Caco-2 (cell line): ENCODE data around the gene ENDOV. TPM values are rescaled to one million over a fixed set of nuclear protein-coding genes. Genes with fewer than 3 reads are reported as not detected.

Experiments
- BruUV-seq: library from RNA; stranded (reverse); fragments of 400-500 nt; replicated peaks from 2 replicates; lab custom pipeline; 2021; lab: Mats Ljungman, UMichigan
- CTCF ChIA-PET: fragments of 300-600 bp; sonication (Branson Sonifier 250); formaldehyde crosslinking; loops from one replicate; lab custom pipeline; 2022; ENCODE audit warnings: antibody characterized with exemption; lab: Charles Lee
- POLR2A ChIA-PET: fragments of 300-600 bp; sonication (Branson Sonifier 250); formaldehyde crosslinking; loops from one replicate; lab custom pipeline; 2022; ENCODE audit warnings: antibody characterized with exemption; lab: Charles Lee
- DNase-seq, 2 experiments: peaks; one replicate each; pipeline versions ENCODE4 v3.0.0 to v3.0.0-alpha.2; 2020 to 2022
- H3K27me3 ChIP-seq: replicated peaks from 2 replicates; pipeline ENCODE4 v1.6.0; 2011; ENCODE audit warnings: low read length; ENCODE audit not compliant: control insufficient read depth, insufficient read depth
- H3K36me3 ChIP-seq: 2 replicates; pipeline ENCODE4 v1.5.1; 2011; ENCODE audit warnings: low read length; ENCODE audit not compliant: control insufficient read depth, insufficient read depth
- H3K4me1 ChIP-seq: fragments of 250-450 bp; sonication (Bioruptor Pico); 2 replicates; pipeline ENCODE4 v1.5.1; 2020; ENCODE audit warnings: mild to moderate bottlenecking
- H3K4me3 ChIP-seq: 2 replicates; pipeline ENCODE4 v1.5.1; 2011; ENCODE audit warnings: low read depth, mild to moderate bottlenecking, control low read depth, low read length
- H3K9me3 ChIP-seq: fragments of 250-450 bp; sonication (Bioruptor Pico); 2 replicates; pipeline ENCODE4 v1.5.1; 2020; ENCODE audit warnings: mild to moderate bottlenecking, moderate library complexity
- H3K27ac Mint-ChIP-seq: one replicate; pipeline ENCODE4 v1.8.0; 2022; ENCODE audit warnings: mixed read lengths; ENCODE audit not compliant: unreplicated experiment
- H3K27me3 Mint-ChIP-seq: one replicate; pipeline ENCODE4 v1.8.0; 2022; ENCODE audit warnings: mixed read lengths; ENCODE audit not compliant: insufficient read depth, unreplicated experiment
- H3K36me3 Mint-ChIP-seq: one replicate; pipeline ENCODE4 v1.8.0; 2022; ENCODE audit warnings: mild to moderate bottlenecking, mixed read lengths; ENCODE audit not compliant: insufficient read depth, unreplicated experiment
- H3K4me1 Mint-ChIP-seq: one replicate; pipeline ENCODE4 v1.8.0; 2022; ENCODE audit warnings: low read depth, mixed read lengths; ENCODE audit not compliant: unreplicated experiment
- H3K4me3 Mint-ChIP-seq: one replicate; pipeline ENCODE4 v1.8.0; 2022; ENCODE audit warnings: mild to moderate bottlenecking, moderate library complexity, mixed read lengths; ENCODE audit not compliant: unreplicated experiment
- H3K9me3 Mint-ChIP-seq: one replicate; pipeline ENCODE4 v1.8.0; 2022; ENCODE audit warnings: mixed read lengths; ENCODE audit not compliant: unreplicated experiment
- CTCF ChIP-seq, 2 experiments: fragments of 200-600 bp in 1 of 2; IDR thresholded peaks; 1 replicate in 1 of 2; 2 replicates in 1 of 2; pipeline versions ENCODE4 v1.5.1 to v1.8.0; 2011 to 2022; ENCODE audit warnings: antibody characterized with exemption in 1 of 2, control low read depth in 1 of 2, inconsistent platforms in 1 of 2, low read depth in 1 of 2, low read length in 1 of 2, mild to moderate bottlenecking in 1 of 2, moderate library complexity in 1 of 2; ENCODE audit not compliant: insufficient read depth in 1 of 2, severe bottlenecking in 1 of 2, unreplicated experiment in 1 of 2
- intact Hi-C: fragments of 100-400 bp; cut with micrococcal nuclease; formaldehyde crosslinking; loops from one replicate; pipeline ENCODE4 v1.10.0; 2022; ENCODE audit not compliant: unreplicated experiment
- total RNA-seq: library from RNA; stranded (reverse); gene quantifications from 2 replicates; pipeline ENCODE4 v1.2.3, GENCODE V29; 2022

ENDOV gene
- total RNA-seq, 1 experiment from 2014 or later, result 21.5 TPM

GRCh38 chr17:80453998-80454556 lies 39.1 kb downstream of the ENDOV start:
- no peaks in the 10 kb centered on the region for H3K4me1 Mint-ChIP-seq
- H3K9me3 Mint-ChIP-seq, result no peaks in the 10 kb centered on the region
- peak overlapping the region; percentile 97 for H3K27ac Mint-ChIP-seq
- Histone ChIP-seq H3K4me1 (peaks cover 9% of the 10 kb centered on the region), H3K9me3 (no peaks in the 10 kb centered on the region), H3K36me3 (no peaks in the 10 kb centered on the region), H3K4me3 (peak overlapping the region; percentile 91), H3K27me3 (no peaks in the 10 kb centered on the region)
- ChIA-PET POLR2A (interaction anchor here (0.6 to 1.7 kb wide), 19 partner anchors 8 to 1075 kb away, joined by 3 to 16 read pairs (median 4); partner anchors contain the start of genes BAIAP2, ENDOV and RPTOR), CTCF (interaction anchor here (1.0 to 1.2 kb wide), 4 partner anchors 27 to 196 kb away, joined by 3 to 6 read pairs (median 4); no protein-coding TSS in a partner anchor)
- no peaks in the 10 kb centered on the region for H3K27me3 Mint-ChIP-seq
- BruUV-seq, result TSS peak; percentile 80
- H3K4me3 Mint-ChIP-seq, result peak overlapping the region; percentile 89
- TF ChIP-seq CTCF (IDR thresholded peaks at IDR 0.05; ENCODE audit: insufficient read depth in 1 of 2, low read depth in 1 of 2, low read length in 1 of 2, severe bottlenecking in 1 of 2, unreplicated experiment in 1 of 2), result no peak
- H3K36me3 Mint-ChIP-seq, result peaks cover 19% of the 10 kb centered on the region
- intact Hi-C loops, result no loop called here
- DNase-seq, result peak in 1 of 2 experiments; percentile 27

GRCh38 chr17:80454557-80455335 lies 39.8 kb downstream of the ENDOV start:
- ChIA-PET CTCF (interaction anchor here (0.6 to 1.2 kb wide), 8 partner anchors 9 to 332 kb away, joined by 3 to 6 read pairs (median 3); no protein-coding TSS in a partner anchor), POLR2A (interaction anchor here (0.5 to 1.7 kb wide), 26 partner anchors 9 to 1381 kb away, joined by 3 to 16 read pairs (median 4); partner anchors contain the start of genes BAIAP2, ENDOV and RPTOR)
- no peaks in the 10 kb centered on the region for H3K36me3 ChIP-seq
- no TSS peak for BruUV-seq
- H3K4me1 ChIP-seq, result peaks cover 9% of the 10 kb centered on the region
- H3K9me3 ChIP-seq, result no peaks in the 10 kb centered on the region
- H3K27me3 Mint-ChIP-seq, result peaks cover 4% of the 10 kb centered on the region
- H3K4me1 Mint-ChIP-seq, result no peaks in the 10 kb centered on the region
- H3K27ac Mint-ChIP-seq, result peak overlapping the region; percentile 97
- H3K36me3 Mint-ChIP-seq, result peaks cover 19% of the 10 kb centered on the region
- DNase-seq, result peak; percentile 96 to 98
- intact Hi-C loops, result loop anchor here (1.0 kb wide), 1 partner anchor 90 kb away; the partner anchor contains the start of gene RPTOR
- no peaks in the 10 kb centered on the region for H3K9me3 Mint-ChIP-seq
- H3K4me3 ChIP-seq, result peak overlapping the region; percentile 91
- H3K4me3 Mint-ChIP-seq, result peak overlapping the region; percentile 89
- no peaks in the 10 kb centered on the region for H3K27me3 ChIP-seq
- TF ChIP-seq CTCF (IDR thresholded peaks at IDR 0.05; ENCODE audit: insufficient read depth in 1 of 2, low read depth in 1 of 2, low read length in 1 of 2, severe bottlenecking in 1 of 2, unreplicated experiment in 1 of 2), result no peak

GRCh38 chr17:80455336-80455710 lies 40.4 kb downstream of the ENDOV start:
- ChIA-PET CTCF (interaction anchor here (0.6 to 1.2 kb wide), 6 partner anchors 9 to 333 kb away, joined by 3 to 6 read pairs (median 4); no protein-coding TSS in a partner anchor), POLR2A (interaction anchor here (0.6 to 1.7 kb wide), 12 partner anchors 16 to 1043 kb away, joined by 3 to 19 read pairs (median 5); partner anchors contain the start of gene RPTOR)
- no peaks in the 10 kb centered on the region for H3K9me3 ChIP-seq
- peak overlapping the region; percentile 91 for H3K4me3 ChIP-seq
- intact Hi-C loops, result loop anchor here (1.0 kb wide), 1 partner anchor 89 kb away; the partner anchor contains the start of gene RPTOR
- BruUV-seq, result TSS peak; percentile 96
- peaks cover 5% of the 10 kb centered on the region for H3K27me3 Mint-ChIP-seq
- H3K36me3 Mint-ChIP-seq, result peaks cover 19% of the 10 kb centered on the region
- H3K27me3 ChIP-seq, result no peaks in the 10 kb centered on the region
- peak overlapping the region; percentile 97 for H3K27ac Mint-ChIP-seq
- no peaks in the 10 kb centered on the region for H3K9me3 Mint-ChIP-seq
- TF ChIP-seq CTCF (IDR thresholded peaks at IDR 0.05; ENCODE audit: insufficient read depth in 1 of 2, low read depth in 1 of 2, low read length in 1 of 2, severe bottlenecking in 1 of 2, unreplicated experiment in 1 of 2), result no peak
- H3K4me1 ChIP-seq, result peaks cover 9% of the 10 kb centered on the region
- DNase-seq, result peak in 1 of 2 experiments; percentile 74
- H3K36me3 ChIP-seq, result no peaks in the 10 kb centered on the region
- no peaks in the 10 kb centered on the region for H3K4me1 Mint-ChIP-seq
- peak overlapping the region; percentile 89 for H3K4me3 Mint-ChIP-seq
